ENCODE measurements around the gene NR4A3. TPM values are rescaled to one million over a fixed set of nuclear protein-coding genes. Genes with fewer than 3 reads are reported as not detected.

Gene NR4A3
- total RNA-seq, 2 donors from 2014 or later: 0.10 to 3.9 TPM

DNA sequence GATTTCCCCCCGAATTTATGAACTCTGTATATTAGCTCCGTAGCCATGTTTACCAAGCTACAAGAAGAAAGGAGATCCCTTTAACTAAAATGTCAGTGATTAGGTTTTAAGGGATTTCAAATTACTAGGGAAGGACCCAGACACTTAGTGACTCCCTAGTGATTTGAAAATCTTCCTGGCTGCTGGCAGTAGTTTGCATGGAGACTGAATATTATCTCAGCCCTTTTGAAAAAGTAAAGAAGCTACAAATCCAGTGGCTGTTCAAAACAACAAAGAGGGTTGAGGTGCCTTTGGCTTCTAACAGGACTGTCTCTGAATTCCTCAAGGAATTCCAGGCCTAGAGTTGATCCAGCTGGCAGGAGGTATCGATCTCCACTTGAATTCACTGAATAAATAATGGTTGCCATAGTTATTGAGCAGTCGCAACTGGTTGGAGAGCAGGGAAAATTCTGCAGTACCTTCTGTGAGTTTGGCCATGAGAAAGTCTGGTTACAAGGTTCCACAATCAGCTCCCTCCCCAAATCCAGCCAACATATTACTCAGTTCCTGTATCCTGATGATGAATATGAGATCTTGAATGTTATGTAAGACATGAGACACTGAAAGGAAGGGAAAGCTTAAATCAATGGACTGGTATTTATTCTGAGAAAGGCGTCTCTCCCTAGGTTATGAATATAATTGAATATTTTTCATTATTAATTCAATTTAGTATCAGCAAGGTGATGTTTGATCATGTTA lies 37.7 kb downstream of the NR4A3 start:
- Histone ChIP-seq H3K4me1 (no peaks in the 10 kb centered on the region), H3K9me3 (no peaks in the 10 kb centered on the region), H3K9ac (ENCODE audit: low read depth in 2 of 2, low read length in 2 of 2) (no peak overlapping the region), H3K27me3 (no peaks in the 10 kb centered on the region), H3K4me3 (no peak overlapping the region), H3K36me3 (no peaks in the 10 kb centered on the region), H3K27ac (no peak overlapping the region)
- TF ChIP-seq, protein P1, sequence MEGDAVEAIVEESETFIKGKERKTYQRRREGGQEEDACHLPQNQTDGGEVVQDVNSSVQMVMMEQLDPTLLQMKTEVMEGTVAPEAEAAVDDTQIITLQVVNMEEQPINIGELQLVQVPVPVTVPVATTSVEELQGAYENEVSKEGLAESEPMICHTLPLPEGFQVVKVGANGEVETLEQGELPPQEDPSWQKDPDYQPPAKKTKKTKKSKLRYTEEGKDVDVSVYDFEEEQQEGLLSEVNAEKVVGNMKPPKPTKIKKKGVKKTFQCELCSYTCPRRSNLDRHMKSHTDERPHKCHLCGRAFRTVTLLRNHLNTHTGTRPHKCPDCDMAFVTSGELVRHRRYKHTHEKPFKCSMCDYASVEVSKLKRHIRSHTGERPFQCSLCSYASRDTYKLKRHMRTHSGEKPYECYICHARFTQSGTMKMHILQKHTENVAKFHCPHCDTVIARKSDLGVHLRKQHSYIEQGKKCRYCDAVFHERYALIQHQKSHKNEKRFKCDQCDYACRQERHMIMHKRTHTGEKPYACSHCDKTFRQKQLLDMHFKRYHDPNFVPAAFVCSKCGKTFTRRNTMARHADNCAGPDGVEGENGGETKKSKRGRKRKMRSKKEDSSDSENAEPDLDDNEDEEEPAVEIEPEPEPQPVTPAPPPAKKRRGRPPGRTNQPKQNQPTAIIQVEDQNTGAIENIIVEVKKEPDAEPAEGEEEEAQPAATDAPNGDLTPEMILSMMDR (IDR thresholded peaks at IDR 0.05): no peak
- DNase-seq: no peak
- intact Hi-C loops (cut with DNase I): no loop called here

DNA sequence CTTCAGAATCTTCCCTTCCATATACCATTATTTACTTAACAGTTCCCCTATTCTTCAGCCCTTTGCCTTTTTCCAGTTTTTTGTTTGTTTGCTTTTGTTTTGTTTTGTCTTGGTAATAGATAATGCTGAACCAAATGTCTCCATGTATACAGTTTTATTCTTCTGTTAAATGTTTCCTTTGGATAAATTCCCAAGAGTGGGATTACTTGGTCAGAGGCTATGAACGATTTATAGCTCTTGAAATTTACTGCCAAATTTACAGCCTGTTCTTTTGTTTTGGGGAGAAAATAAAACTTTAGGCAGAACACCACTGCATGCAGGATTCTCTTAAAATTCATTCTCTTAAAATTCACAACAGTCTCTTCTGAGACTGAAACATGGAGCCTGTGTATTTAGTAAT lies 38.6 kb downstream of the NR4A3 start:
- intact Hi-C loops (cut with DNase I): no loop called here
- no peaks in the 10 kb centered on the region for H3K36me3 ChIP-seq
- H3K4me3 ChIP-seq: no peak overlapping the region
- H3K27ac ChIP-seq: no peak overlapping the region
- no peaks in the 10 kb centered on the region for H3K4me1 ChIP-seq
- no peak for DNase-seq
- no peaks in the 10 kb centered on the region for H3K9me3 ChIP-seq
- no peaks in the 10 kb centered on the region for H3K27me3 ChIP-seq
- H3K9ac ChIP-seq (ENCODE audit: low read depth in 2 of 2, low read length in 2 of 2): no peak overlapping the region
- TF ChIP-seq, protein P1 (IDR thresholded peaks at IDR 0.05): no peak

DNA sequence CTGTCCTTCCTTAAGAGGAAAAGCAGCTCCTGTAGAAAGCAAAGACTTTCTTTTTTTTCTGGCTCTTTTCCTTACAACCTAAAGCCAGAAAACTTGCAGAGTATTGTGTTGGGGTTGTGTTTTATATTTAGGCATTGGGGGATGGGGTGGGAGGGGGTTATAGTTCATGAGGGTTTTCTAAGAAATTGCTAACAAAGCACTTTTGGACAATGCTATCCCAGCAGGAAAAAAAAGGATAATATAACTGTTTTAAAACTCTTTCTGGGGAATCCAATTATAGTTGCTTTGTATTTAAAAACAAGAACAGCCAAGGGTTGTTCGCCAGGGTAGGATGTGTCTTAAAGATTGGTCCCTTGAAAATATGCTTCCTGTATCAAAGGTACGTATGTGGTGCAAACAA lies 42.3 kb downstream of the NR4A3 start:
- Histone ChIP-seq H3K27me3 (no peaks in the 10 kb centered on the region), H3K9me3 (no peaks in the 10 kb centered on the region), H3K4me3 (no peak overlapping the region), H3K9ac (ENCODE audit: low read depth in 2 of 2, low read length in 2 of 2) (no peak overlapping the region), H3K36me3 (no peaks in the 10 kb centered on the region), H3K4me1 (no peaks in the 10 kb centered on the region), H3K27ac (no peak overlapping the region)
- TF ChIP-seq, protein P1 (IDR thresholded peaks at IDR 0.05): no peak
- DNase-seq: no peak
- intact Hi-C loops (cut with DNase I): no loop called here

DNA sequence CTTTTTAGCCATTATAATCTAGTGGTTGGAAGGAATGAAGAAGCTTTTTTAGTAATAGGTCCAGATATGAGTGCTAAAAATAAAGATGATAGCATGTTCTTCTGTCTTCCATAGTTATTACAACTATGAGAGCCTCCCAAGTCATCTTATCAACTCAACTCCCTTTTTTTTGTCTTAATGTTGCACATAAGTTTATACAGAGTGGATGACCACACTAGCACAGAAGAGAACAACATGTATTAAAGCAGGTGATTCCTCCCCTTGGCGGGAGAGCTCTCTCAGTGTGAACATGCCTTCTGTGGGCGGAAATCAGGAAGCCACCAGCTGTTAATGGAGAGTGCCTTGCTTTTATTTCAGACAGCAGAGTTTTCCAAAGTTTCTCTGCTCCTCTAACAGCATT lies 44.7 kb downstream of the NR4A3 start:
- no peak for DNase-seq
- TF ChIP-seq, protein P1 (IDR thresholded peaks at IDR 0.05): no peak
- Histone ChIP-seq H3K27me3 (no peaks in the 10 kb centered on the region), H3K4me1 (no peaks in the 10 kb centered on the region), H3K9ac (ENCODE audit: low read depth in 2 of 2, low read length in 2 of 2) (no peak overlapping the region), H3K9me3 (no peaks in the 10 kb centered on the region), H3K4me3 (no peak overlapping the region), H3K36me3 (no peaks in the 10 kb centered on the region), H3K27ac (no peak overlapping the region)
- intact Hi-C loops (cut with DNase I): no loop called here

DNA sequence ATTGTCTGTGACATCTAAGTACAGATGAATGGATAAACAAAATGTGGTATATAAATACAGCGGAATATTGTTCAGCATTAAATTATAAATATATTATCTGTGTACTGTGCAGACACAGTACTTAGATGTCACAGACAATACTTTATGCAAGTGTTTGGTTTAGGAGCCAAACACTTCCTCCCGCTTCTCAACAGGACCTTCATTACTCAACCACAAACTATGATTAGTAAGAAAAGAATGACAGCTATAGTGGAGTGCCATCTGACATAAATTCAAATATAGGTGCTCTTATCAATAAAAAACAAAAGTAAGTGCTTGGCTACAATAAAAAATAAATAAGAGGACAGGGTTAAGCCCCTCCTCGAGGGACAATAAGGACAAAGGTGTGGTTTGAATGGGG lies 45.9 kb downstream of the NR4A3 start:
- intact Hi-C loops (cut with DNase I): no loop called here
- TF ChIP-seq, protein P1 (IDR thresholded peaks at IDR 0.05): no peak
- H3K4me3 ChIP-seq: no peak overlapping the region
- H3K27me3 ChIP-seq: no peaks in the 10 kb centered on the region
- H3K9me3 ChIP-seq: no peaks in the 10 kb centered on the region
- H3K27ac ChIP-seq: no peak overlapping the region
- H3K4me1 ChIP-seq: no peaks in the 10 kb centered on the region
- H3K9ac ChIP-seq (ENCODE audit: low read depth in 2 of 2, low read length in 2 of 2): no peak overlapping the region
- H3K36me3 ChIP-seq: no peaks in the 10 kb centered on the region
- DNase-seq: no peak

Measured in colonic mucosa (tissue), 4 donors.